ENCODE results near the gene XRCC5.

Gene XRCC5

GRCh38 chr2:216219861-216220260 lies 110.7 kb downstream of the XRCC5 start:
- Histone ChIP-seq H3K27ac (ENCODE audit: low read depth, low read length) (no peak overlapping the region), H3K9me2 (replicated peaks; ENCODE audit: insufficient read depth, low read length) (no peaks in the 10 kb centered on the region), H3K27me3 (ENCODE audit: low read length) (no peaks in the 10 kb centered on the region), H3K36me3 (ENCODE audit: low read length) (no peaks in the 10 kb centered on the region), H4K20me1 (ENCODE audit: low read depth, low read length) (no peaks in the 10 kb centered on the region), H3K79me2 (ENCODE audit: insufficient read depth, low read length) (no peaks in the 10 kb centered on the region), H3K9ac (ENCODE audit: low read length) (no peak overlapping the region), H3F3A (ENCODE audit: insufficient read depth) (peaks cover 5% of the 10 kb centered on the region; the same call in 1 of the 2 replicates), H2AFZ (ENCODE audit: low read depth, low read length, severe bottlenecking) (no peak overlapping the region), H3K4me2 (ENCODE audit: low read depth, low read length, poor library complexity, severe bottlenecking) (no peak overlapping the region), H3K4me3 (ENCODE audit: insufficient read depth, low read length, poor library complexity, severe bottlenecking) (no peak overlapping the region), H3K9me3 (ENCODE audit: insufficient read depth, low read length) (no peaks in the 10 kb centered on the region)
- no peak for TF ChIP-seq CTCF (IDR thresholded peaks at IDR 0.05; ENCODE audit: insufficient read depth, low read length, poor library complexity, severe bottlenecking)
- TF ChIP-seq EZH2phosphoT487 (conservative IDR thresholded peaks at IDR 0.05; ENCODE audit: low read length): no peak

GRCh38 chr2:216220976-216221375 lies 111.8 kb downstream of the XRCC5 start:
- H3K36me3 ChIP-seq (ENCODE audit: low read length): no peaks in the 10 kb centered on the region
- no peak overlapping the region for H3K4me3 ChIP-seq (ENCODE audit: insufficient read depth, low read length, poor library complexity, severe bottlenecking)
- no peak overlapping the region for H3K27ac ChIP-seq (ENCODE audit: low read depth, low read length)
- H3F3A ChIP-seq (ENCODE audit: insufficient read depth): no peaks in the 10 kb centered on the region
- no peaks in the 10 kb centered on the region for H3K27me3 ChIP-seq (ENCODE audit: low read length)
- TF ChIP-seq CTCF (IDR thresholded peaks at IDR 0.05; ENCODE audit: insufficient read depth, low read length, poor library complexity, severe bottlenecking) (no peak), EZH2phosphoT487 (conservative IDR thresholded peaks at IDR 0.05; ENCODE audit: low read length) (no peak)
- H3K79me2 ChIP-seq (ENCODE audit: insufficient read depth, low read length): no peaks in the 10 kb centered on the region
- no peaks in the 10 kb centered on the region for H3K9me2 ChIP-seq (replicated peaks; ENCODE audit: insufficient read depth, low read length)
- H4K20me1 ChIP-seq (ENCODE audit: low read depth, low read length): no peaks in the 10 kb centered on the region
- no peaks in the 10 kb centered on the region for H3K9me3 ChIP-seq (ENCODE audit: insufficient read depth, low read length)
- no peak overlapping the region for H2AFZ ChIP-seq (ENCODE audit: low read depth, low read length, severe bottlenecking)
- H3K4me2 ChIP-seq (ENCODE audit: low read depth, low read length, poor library complexity, severe bottlenecking): no peak overlapping the region
- H3K9ac ChIP-seq (ENCODE audit: low read length): no peak overlapping the region

GRCh38 chr2:216221811-216222210 lies 112.7 kb downstream of the XRCC5 start:
- no peaks in the 10 kb centered on the region for H3K9me2 ChIP-seq (replicated peaks; ENCODE audit: insufficient read depth, low read length)
- H3K27ac ChIP-seq (ENCODE audit: low read depth, low read length): no peak overlapping the region; the same call in 1 of the 2 replicates
- no peak overlapping the region for H3K4me2 ChIP-seq (ENCODE audit: low read depth, low read length, poor library complexity, severe bottlenecking)
- no peaks in the 10 kb centered on the region for H3K36me3 ChIP-seq (ENCODE audit: low read length)
- no peak overlapping the region for H3K9ac ChIP-seq (ENCODE audit: low read length)
- no peak overlapping the region for H3K4me3 ChIP-seq (ENCODE audit: insufficient read depth, low read length, poor library complexity, severe bottlenecking)
- H2AFZ ChIP-seq (ENCODE audit: low read depth, low read length, severe bottlenecking): no peak overlapping the region
- TF ChIP-seq CTCF (IDR thresholded peaks at IDR 0.05; ENCODE audit: insufficient read depth, low read length, poor library complexity, severe bottlenecking) (no peak), EZH2phosphoT487 (conservative IDR thresholded peaks at IDR 0.05; ENCODE audit: low read length) (no peak)
- H3K27me3 ChIP-seq (ENCODE audit: low read length): no peaks in the 10 kb centered on the region
- H3K79me2 ChIP-seq (ENCODE audit: insufficient read depth, low read length): no peaks in the 10 kb centered on the region
- H4K20me1 ChIP-seq (ENCODE audit: low read depth, low read length): no peaks in the 10 kb centered on the region
- H3F3A ChIP-seq (ENCODE audit: insufficient read depth): no peaks in the 10 kb centered on the region
- H3K9me3 ChIP-seq (ENCODE audit: insufficient read depth, low read length): no peaks in the 10 kb centered on the region

Measured in SU-DHL-6 (cell line).